ENCODE data around the gene EZH1.

The EZH1 gene

DNA sequence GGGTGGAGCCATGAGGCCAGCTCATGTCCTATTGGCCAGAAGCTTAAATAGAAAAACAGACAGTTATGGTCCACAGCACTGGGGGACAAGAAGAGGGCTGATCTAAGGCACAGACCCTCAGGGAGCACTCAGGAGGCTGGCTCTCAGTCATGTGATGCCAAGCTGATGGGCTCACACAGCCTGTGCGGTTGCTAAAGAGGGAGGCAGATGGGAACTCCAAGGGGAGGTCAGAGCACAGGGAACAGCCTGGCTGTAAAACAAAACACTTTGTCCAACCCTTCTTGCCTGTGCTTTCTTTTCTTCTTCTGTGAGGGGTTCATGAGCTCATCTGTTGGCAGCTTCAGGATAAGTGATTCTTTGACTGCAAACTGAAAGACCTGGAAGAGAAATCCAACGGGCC, 35.3 kb downstream of the EZH1 start:
- DNase-seq (ENCODE audit: low spot score), result no peak

DNA sequence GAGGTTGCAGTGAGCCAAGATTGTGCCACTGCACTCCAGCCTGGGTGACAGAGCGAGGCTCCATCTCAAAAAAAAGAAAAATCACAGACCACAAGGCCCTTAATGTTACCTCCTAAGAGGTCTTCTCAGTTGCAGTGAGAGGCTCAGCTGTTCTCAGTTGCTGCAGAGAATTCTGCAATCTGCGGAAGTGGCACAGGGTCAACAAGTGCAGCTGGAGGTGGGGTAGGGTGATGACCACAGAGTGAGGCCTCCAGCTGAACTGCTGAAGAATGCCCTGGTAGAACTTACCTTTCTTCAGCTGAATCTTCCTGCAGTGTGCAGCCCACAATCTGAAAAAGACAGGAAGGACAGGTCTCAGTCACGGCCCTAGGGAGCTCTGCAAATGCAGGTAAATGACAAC, 36.3 kb downstream of the EZH1 start:
- DNase-seq (ENCODE audit: low spot score), result no peak

DNA sequence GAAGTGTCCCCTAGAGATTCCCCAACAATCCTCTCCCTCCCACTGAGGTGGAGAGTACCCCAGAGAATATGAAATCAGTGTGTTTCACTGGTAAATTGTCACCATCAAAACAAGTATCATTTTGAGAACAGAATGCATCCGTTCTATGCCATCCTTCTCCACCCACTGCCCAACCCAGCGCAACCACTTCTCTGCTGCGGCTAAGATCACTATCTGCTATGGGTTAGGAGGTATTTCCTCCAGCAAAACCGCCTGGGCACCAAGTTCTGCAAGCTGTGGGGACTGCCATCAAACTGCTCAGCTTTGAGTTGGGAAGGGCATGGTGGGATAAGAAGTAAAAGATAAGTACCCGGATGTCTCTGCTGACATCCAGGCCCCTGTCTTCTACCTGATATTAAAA, 38.1 kb downstream of the EZH1 start:
- no peak for DNase-seq (ENCODE audit: low spot score)

DNA sequence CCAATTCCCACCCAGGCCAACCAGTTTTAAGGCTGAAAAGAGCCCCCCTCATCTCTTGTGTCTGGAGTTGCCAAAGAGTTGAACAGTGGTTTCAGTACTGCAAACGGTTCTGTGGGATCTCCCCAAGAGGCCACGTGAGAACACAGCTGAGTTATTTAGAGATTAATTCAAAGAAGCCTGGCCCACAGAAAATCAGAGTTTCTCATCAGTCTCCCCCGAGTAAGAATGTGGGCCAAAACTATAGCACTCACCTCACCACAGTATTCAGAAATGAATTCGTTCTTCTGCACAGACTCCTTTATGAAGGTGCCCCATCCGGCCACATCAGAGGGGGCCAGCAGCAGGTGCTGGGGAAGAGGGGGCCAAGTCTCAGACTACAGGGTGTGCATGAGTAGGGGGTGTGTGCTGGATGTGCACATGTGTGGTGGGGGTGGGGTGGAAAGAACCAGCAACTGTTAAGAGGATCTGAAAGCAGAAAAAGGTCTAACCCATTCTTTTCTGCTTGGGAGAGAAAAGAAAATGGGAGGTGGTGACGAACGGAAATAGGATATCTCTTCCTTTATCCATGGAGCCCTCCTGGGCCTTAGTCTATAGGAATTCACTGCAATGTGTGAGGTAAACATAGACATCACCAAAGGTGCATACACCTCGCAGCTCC, 39.9 kb downstream of the EZH1 start:
- no peak for DNase-seq (ENCODE audit: low spot score)

DNA sequence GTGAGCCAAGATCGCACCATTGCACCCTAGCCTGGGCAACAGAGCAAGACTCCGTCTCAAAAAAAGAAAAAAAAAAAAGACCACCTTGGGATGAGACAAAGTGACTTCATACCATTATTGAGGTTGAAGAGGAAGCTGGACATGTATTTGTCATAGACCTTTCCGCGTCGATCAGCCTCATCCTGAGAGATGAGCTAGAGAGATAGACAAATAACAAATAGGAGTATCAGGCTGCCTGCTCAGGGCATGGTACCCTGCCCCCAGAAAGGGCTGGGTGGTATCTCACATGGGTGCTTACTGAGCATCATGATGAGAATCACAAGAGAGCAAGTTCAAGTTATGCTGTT, 40.4 kb downstream of the EZH1 start:
- DNase-seq (ENCODE audit: low spot score), result no peak

DNA sequence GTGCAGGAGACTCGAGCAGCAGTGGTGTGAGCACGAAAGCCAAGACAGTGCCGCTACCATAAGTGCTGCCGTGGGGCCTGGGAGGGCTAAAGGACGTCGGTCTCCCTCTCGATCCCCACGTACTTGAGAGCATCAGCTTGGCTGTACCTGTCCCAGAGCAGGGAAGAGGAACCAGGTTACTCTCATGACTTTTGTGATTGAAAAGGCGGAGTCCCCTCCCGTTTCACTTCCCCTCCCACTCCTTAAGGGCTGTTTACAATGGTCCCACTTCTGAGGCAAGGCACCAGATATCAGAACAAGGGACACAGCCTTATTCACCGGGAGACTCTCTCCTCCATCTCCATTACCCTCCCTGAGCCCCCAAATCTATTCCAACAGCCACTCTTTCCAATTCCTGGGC, 42.4 kb downstream of the EZH1 start:
- DNase-seq (ENCODE audit: low spot score), result no peak

DNA sequence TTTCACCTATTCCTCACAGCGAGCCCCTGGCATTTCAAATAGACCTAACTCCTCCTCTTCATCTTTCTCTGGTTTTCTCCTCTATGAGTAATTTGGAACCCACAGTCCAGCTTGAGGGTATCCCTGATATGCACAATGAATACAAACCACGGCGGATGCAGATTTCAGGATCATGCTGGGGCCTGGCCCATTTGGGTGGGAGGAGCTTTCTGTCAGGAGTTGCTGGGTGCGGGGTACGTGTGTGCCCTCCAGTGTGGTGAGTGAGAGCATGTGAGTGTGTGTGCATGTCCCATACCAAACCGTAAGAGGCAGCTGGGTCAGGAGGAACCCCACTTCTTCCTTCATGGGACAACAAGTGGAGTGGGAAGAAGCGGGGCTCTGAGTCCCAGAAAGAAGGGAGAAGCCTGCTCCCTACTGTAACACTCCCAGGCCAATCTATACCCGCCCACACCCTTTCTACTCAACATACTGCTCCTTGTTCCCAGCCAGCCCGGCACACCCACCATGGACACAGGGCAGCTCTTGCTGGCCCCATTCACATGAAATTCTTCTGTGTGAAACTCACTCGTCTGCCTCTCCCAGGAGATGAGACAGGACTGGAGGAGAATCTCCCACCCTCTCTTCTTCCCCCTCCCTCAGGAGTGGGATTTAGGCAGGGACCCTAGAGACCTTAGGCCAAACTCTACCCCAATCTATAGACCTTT, 44.1 kb downstream of the EZH1 start:
- no peak for DNase-seq (ENCODE audit: low spot score)

DNA sequence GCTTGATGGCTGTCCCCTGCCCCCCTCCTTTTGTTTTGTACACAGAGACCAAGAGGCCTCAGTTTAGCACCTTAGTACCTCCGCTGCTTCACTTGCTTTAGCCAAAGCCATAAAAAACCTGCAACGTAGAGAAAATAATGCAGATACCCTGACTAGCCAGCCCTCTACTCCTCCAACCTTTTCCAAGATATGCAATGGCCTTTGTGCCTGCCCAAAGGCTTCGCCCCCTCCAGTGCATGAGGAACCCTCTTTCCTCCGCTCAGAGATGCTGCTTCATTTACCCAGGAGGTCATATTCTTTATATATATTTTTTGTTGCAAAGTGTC, 45.5 kb downstream of the EZH1 start:
- DNase-seq (ENCODE audit: low spot score), result no peak

DNA sequence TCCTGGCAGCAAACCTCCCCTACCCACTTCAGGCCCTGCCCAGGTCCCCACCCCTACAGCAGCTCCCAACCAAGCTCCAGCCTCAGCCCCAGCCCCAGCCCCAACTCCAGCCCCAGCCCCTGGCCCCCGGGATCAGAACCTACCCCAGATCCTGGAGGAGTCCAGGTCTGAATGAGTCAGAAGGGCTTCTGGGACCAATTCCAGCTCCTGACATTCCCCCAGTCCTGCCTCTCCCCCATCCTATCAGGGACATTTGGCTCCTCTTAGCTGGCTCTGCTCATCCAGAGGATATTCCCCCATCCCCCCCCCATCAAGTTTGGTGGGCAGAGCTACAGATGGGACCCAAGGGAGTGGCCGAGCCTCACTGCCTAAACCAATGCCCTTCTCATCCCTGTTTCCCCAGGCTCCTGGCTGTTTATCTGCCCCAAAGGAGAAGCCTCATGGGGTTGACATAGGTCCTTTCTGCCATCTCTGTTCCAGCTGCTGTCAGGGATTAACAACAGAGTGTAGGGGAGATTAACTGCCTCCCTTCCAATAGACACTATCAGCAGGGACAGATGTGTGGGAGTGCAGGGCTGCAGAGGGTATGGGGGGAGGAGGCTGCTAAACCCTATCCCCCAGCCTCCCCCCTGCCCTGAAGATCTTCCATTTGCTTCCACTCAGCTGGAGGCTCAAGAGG, 46.0 kb downstream of the EZH1 start:
- DNase-seq (ENCODE audit: low spot score), result no peak

DNA sequence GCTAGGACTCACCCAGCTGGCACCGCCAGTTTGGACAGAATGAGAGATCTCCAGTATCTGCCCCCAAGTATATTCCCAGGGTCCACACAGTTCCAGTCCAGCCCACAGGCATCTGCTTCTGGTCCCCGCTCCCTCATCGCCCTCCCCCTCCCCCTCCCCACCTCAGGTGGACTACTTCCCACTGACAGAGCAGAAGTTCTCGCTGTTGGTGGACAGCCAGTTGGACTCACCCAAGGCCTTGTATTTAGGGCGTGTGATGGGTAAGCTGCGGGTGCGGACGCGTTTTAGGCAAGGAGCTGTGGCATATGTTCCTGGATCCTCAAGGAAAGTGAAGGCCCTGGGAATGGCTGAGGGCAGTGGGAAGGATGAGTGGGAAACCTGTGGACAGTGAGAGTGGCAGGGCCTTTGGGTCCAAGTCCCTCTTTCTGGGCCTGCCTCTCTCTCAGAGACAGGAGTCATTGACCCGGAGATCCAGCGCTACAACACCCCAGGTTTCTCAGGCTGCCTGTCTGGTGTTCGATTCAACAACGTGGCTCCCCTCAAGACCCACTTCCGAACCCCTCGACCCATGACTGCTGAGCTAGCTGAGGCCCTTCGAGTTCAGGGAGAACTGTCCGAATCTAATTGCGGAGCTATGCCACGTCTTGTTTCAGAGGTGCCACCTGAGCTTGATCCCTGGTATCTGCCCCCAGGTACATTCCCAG, 47.6 kb downstream of the EZH1 start:
- DNase-seq (ENCODE audit: low spot score), result peak; percentile 12

DNA sequence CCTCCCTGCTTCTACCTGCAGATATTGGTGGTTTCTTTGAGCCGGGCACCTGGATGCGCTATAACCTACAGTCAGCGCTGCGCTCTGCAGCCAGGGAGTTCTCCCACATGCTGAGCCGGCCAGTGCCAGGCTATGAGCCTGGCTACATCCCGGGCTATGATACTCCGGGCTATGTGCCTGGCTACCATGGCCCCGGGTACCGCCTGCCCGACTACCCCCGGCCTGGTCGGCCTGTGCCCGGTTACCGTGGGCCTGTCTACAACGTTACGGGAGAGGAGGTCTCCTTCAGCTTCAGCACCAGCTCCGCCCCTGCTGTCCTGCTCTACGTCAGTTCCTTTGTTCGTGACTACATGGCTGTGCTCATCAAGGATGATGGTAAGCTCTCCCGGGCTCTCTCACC, 49.3 kb downstream of the EZH1 start:
- peak; percentile 33 for DNase-seq (ENCODE audit: low spot score)

DNA sequence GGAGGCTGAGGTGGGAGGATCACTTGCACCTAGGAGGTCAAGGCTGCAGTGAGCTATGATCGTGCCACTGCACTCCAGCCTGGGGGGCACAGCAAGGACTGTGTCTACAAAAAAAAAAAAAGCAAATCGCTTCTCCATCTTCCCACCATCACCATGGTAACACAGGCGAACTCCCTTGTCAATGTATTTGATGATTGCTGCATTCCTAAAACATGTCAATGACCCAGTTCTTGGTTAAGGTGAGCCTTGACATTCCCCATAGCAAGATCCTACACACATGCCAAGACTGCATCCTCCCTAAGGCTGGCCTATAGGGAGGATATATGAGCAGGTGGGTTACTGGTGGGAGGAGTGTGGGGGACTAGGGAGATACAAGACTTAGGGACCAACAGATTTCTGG, 50.3 kb downstream of the EZH1 start:
- DNase-seq (ENCODE audit: low spot score), result no peak

DNA sequence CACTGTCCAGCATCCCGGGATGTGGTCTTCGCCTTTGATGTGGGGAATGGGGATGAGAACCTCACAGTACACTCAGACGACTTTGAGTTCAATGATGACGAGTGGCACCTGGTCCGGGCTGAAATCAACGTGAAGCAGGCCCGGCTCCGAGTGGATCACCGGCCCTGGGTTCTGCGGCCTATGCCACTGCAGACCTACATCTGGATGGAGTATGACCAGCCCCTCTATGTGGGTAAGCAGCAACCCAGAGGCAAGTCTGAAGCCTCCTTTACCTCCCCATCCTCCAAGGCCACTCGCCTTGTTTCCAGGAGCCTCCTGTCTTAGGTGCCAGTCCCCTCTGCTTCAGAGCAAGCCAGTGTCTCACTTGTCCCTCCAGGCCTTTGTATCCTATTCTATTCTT, 52.4 kb downstream of the EZH1 start:
- DNase-seq (ENCODE audit: low spot score), result no peak

DNA sequence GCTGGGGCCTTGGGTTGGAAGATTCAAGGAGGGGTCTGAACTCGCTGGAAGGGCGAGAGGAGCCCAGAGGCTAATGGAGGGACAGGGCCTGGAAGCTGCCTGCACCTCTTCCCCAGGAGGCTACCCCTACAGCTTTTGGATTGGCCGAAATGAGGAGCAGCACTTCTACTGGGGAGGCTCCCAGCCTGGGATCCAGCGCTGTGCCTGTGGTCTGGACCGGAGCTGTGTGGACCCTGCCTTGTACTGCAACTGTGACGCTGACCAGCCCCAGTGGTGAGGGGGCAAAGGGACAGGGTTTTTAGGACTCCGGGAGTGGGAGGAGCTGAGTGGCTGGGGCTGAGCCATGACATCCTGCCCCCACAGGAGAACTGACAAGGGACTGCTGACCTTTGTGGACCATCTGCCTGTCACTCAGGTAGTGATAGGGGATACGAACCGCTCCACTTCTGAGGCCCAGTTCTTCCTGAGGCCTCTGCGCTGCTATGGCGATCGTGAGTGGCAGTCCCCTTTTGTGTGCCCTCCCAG, 53.8 kb downstream of the EZH1 start:
- no peak for DNase-seq (ENCODE audit: low spot score)

DNA sequence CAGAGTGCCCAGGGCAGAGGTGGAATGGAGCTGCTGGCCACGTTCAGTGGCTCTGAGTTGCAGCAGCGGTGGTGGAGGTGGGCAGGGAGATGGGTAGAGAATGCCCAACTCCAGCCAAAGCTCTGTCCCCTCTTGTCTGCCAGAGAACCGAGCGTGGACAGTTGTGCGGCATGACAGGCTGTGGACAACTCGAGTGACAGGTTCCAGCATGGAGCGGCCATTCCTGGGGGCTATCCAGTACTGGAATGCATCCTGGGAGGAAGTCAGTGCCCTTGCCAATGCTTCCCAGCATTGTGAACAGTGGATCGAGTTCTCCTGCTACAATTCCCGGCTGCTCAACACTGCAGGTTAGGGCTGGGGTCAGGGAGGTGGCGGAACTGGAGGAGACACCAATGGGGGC, 54.2 kb downstream of the EZH1 start:
- no peak for DNase-seq (ENCODE audit: low spot score)

DNA sequence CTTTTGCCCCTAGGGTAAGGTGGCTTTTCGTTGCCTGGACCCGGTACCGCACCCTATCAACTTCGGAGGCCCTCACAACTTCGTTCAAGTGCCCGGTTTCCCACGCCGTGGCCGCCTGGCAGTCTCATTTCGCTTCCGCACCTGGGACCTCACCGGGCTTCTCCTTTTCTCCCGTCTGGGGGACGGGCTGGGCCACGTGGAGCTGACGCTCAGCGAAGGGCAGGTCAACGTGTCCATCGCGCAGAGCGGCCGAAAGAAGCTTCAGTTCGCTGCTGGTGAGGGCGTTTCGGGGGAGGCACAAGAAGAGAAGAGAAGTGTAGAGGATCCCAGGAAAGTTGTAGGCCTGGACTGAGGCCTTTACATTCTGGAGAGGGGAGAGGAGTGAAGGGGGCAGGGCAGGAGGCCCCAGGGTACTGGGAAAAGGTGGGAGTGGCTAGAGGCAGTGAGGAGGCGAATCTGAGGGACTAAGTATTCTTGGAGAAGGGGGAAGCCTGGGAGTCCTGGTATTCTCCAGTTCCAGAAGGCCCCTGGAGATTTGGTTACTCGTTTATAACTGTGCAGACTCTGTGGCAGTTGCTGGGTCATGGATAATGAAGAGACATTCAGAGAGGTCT, 57.0 kb downstream of the EZH1 start:
- no peak for DNase-seq (ENCODE audit: low spot score)

DNA sequence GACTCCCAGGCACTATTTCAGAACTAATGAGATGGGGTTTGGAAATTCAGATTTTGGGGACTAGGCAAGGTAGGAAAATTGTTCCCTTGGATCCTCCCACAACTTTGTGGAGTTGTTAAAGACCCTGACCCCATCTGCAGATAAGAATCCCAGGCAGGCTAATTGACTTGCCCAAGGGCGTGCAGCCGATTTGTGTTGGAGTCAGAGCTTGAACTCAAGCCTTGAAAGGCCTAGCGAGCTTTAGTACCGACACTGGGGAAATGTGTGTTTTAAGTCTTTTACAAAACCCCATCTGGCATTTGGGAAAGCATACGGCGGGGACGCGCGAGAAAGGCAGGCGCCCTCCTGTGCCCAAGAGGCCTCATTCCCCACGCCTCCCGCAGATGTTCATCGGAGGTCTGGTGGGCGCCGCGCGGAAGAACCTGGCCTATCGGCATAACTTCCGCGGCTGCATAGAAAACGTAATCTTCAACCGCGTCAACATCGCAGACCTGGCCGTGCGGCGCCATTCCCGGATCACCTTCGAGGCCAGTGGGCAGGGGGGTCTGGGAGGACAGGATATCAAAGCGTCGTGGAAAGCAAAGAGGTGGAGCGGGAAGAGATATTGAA, 58.2 kb downstream of the EZH1 start:
- no peak for DNase-seq (ENCODE audit: low spot score)

DNA sequence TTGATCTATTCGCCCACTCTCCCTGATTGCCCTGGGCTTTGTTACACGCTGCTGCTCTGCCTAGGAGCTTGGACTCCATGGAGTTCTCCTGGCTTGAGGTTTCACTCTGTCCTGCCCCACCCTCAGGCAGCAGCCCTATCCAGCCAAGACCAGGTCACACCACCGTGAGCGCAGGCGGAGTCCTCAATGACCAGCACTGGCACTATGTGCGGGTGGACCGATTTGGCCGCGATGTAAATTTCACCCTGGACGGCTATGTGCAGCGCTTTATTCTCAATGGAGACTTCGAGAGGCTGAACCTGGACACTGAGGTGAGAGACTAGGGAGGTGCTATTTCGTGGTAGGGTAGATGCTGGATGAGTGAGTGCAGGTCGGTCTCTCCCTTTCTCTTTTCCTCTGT, 59.0 kb downstream of the EZH1 start:
- no peak for DNase-seq (ENCODE audit: low spot score)

DNA sequence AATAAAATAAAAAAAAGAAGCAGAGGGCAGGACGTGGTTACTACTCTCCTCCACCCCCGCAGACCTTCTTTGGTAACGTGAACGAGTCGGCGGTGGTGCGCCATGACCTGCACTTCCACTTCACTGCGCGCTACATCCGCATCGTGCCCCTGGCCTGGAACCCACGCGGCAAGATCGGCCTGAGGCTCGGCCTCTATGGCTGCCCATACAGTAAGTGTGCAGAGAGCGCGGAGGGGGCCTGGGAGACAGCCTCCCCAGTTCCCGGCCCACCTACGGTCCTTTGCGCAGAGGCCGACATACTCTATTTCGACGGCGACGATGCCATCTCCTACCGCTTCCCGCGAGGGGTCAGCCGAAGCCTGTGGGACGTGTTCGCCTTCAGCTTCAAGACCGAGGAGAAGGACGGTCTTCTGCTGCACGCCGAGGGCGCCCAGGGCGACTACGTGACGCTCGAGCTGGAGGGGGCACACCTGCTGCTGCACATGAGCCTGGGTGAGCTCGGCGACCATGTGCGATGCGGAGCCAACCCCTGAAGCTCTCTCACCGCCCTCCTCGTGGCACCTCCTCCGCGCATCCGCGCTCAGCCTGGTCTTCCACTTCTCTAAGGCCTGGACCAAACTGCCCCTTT, 59.8 kb downstream of the EZH1 start:
- DNase-seq (ENCODE audit: low spot score), result no peak

DNA sequence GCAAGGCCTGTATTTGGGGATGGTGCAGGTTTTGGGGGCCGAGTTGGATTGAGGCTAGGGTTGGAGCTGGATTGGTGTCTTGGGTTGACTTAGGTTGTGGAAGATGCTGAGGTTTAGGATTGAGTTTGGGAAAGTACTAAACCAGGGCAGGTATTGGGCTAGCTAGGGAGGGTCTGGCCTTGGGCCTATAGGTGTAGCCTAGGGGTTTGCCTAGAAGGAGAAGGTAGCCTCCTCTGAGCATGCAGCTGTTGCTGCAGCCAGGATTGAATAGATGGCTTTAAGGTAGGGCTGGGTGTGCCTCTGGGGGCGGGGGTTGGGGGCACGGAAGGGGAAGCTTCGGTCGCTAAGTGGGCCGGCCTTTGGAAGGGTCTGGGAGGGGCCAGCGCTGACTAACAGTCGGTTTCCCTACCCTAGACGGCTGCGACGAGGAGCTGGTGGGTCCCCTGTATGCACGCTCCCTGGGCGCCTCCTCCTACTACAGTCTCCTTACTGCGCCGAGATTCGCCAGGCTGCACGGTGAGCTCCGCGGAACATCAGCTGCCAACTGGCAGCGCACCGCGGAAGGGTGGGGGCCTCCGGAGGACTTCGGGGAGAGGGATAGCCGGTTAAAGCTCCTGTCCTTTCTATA, 61.3 kb downstream of the EZH1 start:
- DNase-seq (ENCODE audit: low spot score), result no peak
